Measurements from ENCODE around the gene PXDN.

- no peak for TF ChIP-seq POLR2AphosphoS5 (IDR thresholded peaks at IDR 0.05; ENCODE audit: insufficient read depth, low read depth, low read length)
- no peak for TF ChIP-seq CTCF (IDR thresholded peaks at IDR 0.05; ENCODE audit: extremely low read depth in 1 of 2, insufficient read depth in 1 of 2, low read depth in 1 of 2, low read length in 2 of 2)
These were observed 124.8 kb downstream of the PXDN start for GRCh38 chr2:1619556-1619955.
